H9 (cell line): ENCODE measurements around the gene DCC. TPM values are rescaled to one million over a fixed set of nuclear protein-coding genes. Genes with fewer than 3 reads are reported as not detected.

Experiments
- DNase-seq: peaks from one replicate; pipeline ENCODE4 v3.0.0-alpha.2; 2017
- H2AFZ ChIP-seq: one replicate; pipeline ENCODE4 v1.6.1; 2013; ENCODE audit warnings: mild to moderate bottlenecking, low read length, control low read depth, moderate library complexity
- H2AK5ac ChIP-seq: 2 replicates; pipeline ENCODE4 v1.6.1; 2013; ENCODE audit warnings: low read length, control low read depth, mixed read lengths; ENCODE audit not compliant: insufficient read length
- H2BK120ac ChIP-seq: one replicate; pipeline ENCODE4 v1.6.1; 2013; ENCODE audit warnings: low read depth, mild to moderate bottlenecking, low read length, control low read depth, inconsistent platforms; ENCODE audit not compliant: poor library complexity, severe bottlenecking
- H2BK12ac ChIP-seq: 2 replicates; pipeline ENCODE4 v1.6.1; 2013; ENCODE audit warnings: low read length, control low read depth, mixed read lengths, low read depth; ENCODE audit not compliant: insufficient read length
- H2BK15ac ChIP-seq: 2 replicates; pipeline ENCODE4 v1.6.1; 2013; ENCODE audit warnings: low read depth, low read length, control low read depth
- H2BK20ac ChIP-seq: one replicate; pipeline ENCODE4 v1.6.1; 2013; ENCODE audit warnings: low read depth, mild to moderate bottlenecking, low read length, control low read depth, inconsistent platforms; ENCODE audit not compliant: poor library complexity, severe bottlenecking
- H2BK5ac ChIP-seq: 2 replicates; pipeline ENCODE4 v1.6.1; 2013; ENCODE audit warnings: low read length, control low read depth, mixed read lengths; ENCODE audit not compliant: insufficient read length
- H3K14ac ChIP-seq: 2 replicates; pipeline ENCODE4 v1.6.1; 2013; ENCODE audit warnings: low read length, control low read depth; ENCODE audit not compliant: insufficient read depth
- H3K18ac ChIP-seq: 2 replicates; pipeline ENCODE4 v1.6.1; 2013; ENCODE audit warnings: low read depth, mild to moderate bottlenecking, mixed read lengths, low read length, control low read depth; ENCODE audit not compliant: insufficient read length
- H3K23ac ChIP-seq: 2 replicates; pipeline ENCODE4 v1.6.1; 2013; ENCODE audit warnings: low read length, control low read depth, mixed read lengths, low read depth; ENCODE audit not compliant: insufficient read length
- H3K23me2 ChIP-seq: 2 replicates; pipeline ENCODE4 v1.6.1; 2013; ENCODE audit warnings: low read depth, mild to moderate bottlenecking, mixed read lengths, low read length, control low read depth; ENCODE audit not compliant: insufficient read length, poor library complexity, severe bottlenecking
- H3K27ac ChIP-seq: 2 replicates; pipeline ENCODE4 v1.5.1; 2013; ENCODE audit warnings: low read length, control low read depth, mixed read lengths, low read depth; ENCODE audit not compliant: insufficient read length
- H3K27me3 ChIP-seq: 2 replicates; pipeline ENCODE4 v1.6.1; 2013; ENCODE audit warnings: low read length, control low read depth, inconsistent platforms; ENCODE audit not compliant: insufficient read depth
- H3K4ac ChIP-seq: 2 replicates; pipeline ENCODE4 v1.6.1; 2013; ENCODE audit warnings: low read depth, mild to moderate bottlenecking, control low read depth, inconsistent platforms, low read length, moderate library complexity
- H3K4me1 ChIP-seq: 2 replicates; pipeline ENCODE4 v1.6.1; 2013; ENCODE audit warnings: low read length, control low read depth, inconsistent platforms; ENCODE audit not compliant: insufficient read depth
- H3K4me2 ChIP-seq: 2 replicates; pipeline ENCODE4 v1.6.1; 2013; ENCODE audit warnings: low read length, control low read depth, mixed read lengths; ENCODE audit not compliant: insufficient read length, insufficient read depth
- H3K56ac ChIP-seq: 2 replicates; pipeline ENCODE4 v1.6.1; 2013; ENCODE audit warnings: low read depth, mild to moderate bottlenecking, mixed read lengths, low read length, control low read depth; ENCODE audit not compliant: insufficient read length
- H3K79me1 ChIP-seq: 2 replicates; pipeline ENCODE4 v1.6.1; 2013; ENCODE audit warnings: low read depth, mild to moderate bottlenecking, moderate library complexity, low read length, control low read depth, inconsistent platforms; ENCODE audit not compliant: insufficient read depth, poor library complexity, severe bottlenecking
- H3K79me2 ChIP-seq: 2 replicates; pipeline ENCODE4 v1.6.1; 2013; ENCODE audit warnings: low read length, control low read depth, inconsistent platforms; ENCODE audit not compliant: insufficient read depth
- H3K9ac ChIP-seq: 2 replicates; pipeline ENCODE4 v1.6.1; 2013; ENCODE audit warnings: low read length, control low read depth, mixed read lengths; ENCODE audit not compliant: insufficient read length; ENCODE audit errors: extremely low read depth
- H3K9me3 ChIP-seq: one replicate; pipeline ENCODE4 v1.6.1; 2013; ENCODE audit warnings: low read depth, low read length, inconsistent platforms; ENCODE audit not compliant: control insufficient read depth
- H3T11ph ChIP-seq: one replicate; pipeline ENCODE4 v1.6.1; 2013; ENCODE audit warnings: mild to moderate bottlenecking, low read length, control low read depth, inconsistent platforms
- H4K20me1 ChIP-seq: one replicate; pipeline ENCODE4 v1.6.1; 2013; ENCODE audit not compliant: control insufficient read depth, insufficient read length, insufficient read depth
- H4K5ac ChIP-seq: 2 replicates; pipeline ENCODE4 v1.6.1; 2013; ENCODE audit warnings: low read depth, mild to moderate bottlenecking, mixed read lengths, low read length, control low read depth; ENCODE audit not compliant: insufficient read length
- H4K8ac ChIP-seq: replicated peaks from 2 replicates; pipeline ENCODE4 v1.6.1; 2013; ENCODE audit warnings: low read length, control low read depth, mixed read lengths, low read depth; ENCODE audit not compliant: insufficient read length
- H4K91ac ChIP-seq: 2 replicates; pipeline ENCODE4 v1.6.1; 2013; ENCODE audit warnings: low read depth, mild to moderate bottlenecking, moderate library complexity, mixed read lengths, low read length, control low read depth; ENCODE audit not compliant: insufficient read length
- H3K27ac Mint-ChIP-seq, 3 experiments: 2 replicates in 2 of 3; 3 replicates in 1 of 3; pipeline ENCODE4 v1.8.0; 2020 to 2021; ENCODE audit warnings: mixed read lengths in 3 of 3, mild to moderate bottlenecking in 1 of 3, moderate library complexity in 1 of 3
- H3K27me3 Mint-ChIP-seq: 2 replicates; pipeline ENCODE4 v1.8.0; 2021; ENCODE audit warnings: low read depth, mild to moderate bottlenecking, moderate library complexity, mixed read lengths
- H3K36me3 Mint-ChIP-seq, 3 experiments: 2 replicates in 2 of 3; 3 replicates in 1 of 3; pipeline ENCODE4 v1.8.0; 2020 to 2021; ENCODE audit warnings: low read depth in 3 of 3, mixed read lengths in 3 of 3; ENCODE audit not compliant: insufficient read depth in 1 of 3
- H3K4me1 Mint-ChIP-seq, 2 experiments: 2 replicates each; pipeline ENCODE4 v1.8.0; 2020; ENCODE audit warnings: mixed read lengths in 2 of 2
- H3K4me3 Mint-ChIP-seq, 2 experiments: 2 replicates in 1 of 2; 3 replicates in 1 of 2; pipeline ENCODE4 v1.8.0; 2020 to 2021; ENCODE audit warnings: mild to moderate bottlenecking in 2 of 2, mixed read lengths in 2 of 2, moderate library complexity in 1 of 2
- H3K9me3 Mint-ChIP-seq, 2 experiments: 2 replicates in 1 of 2; 3 replicates in 1 of 2; pipeline ENCODE4 v1.8.0; 2020; ENCODE audit warnings: mild to moderate bottlenecking in 2 of 2, mixed read lengths in 2 of 2, moderate library complexity in 1 of 2
- CTCF ChIP-seq: fragments of 200-600 bp; sonication (generic); conservative IDR thresholded peaks from 3 replicates; pipeline ENCODE4 v1.8.0; 2021; ENCODE audit warnings: antibody characterized with exemption, mild to moderate bottlenecking
- WGBS: extraction: QIAGEN DNeasy Blood & Tissue Kit; methylation state at CpG from one replicate; pipeline ENCODE4 v1.1.7; 2013; ENCODE audit warnings: missing lambda C conversion rate, low lambda C conversion rate, mixed read lengths; ENCODE audit not compliant: insufficient read length; ENCODE audit errors: extremely low coverage; 5-methylcytosine and 5-hydroxymethylcytosine counted together
- total RNA-seq: library from RNA; stranded (reverse); gene quantifications from 2 replicates; pipeline ENCODE4 v1.2.1, GENCODE V29; 2021

Gene DCC
- total RNA-seq, 1 experiment from 2014 or later, result 0.35 TPM

DNA sequence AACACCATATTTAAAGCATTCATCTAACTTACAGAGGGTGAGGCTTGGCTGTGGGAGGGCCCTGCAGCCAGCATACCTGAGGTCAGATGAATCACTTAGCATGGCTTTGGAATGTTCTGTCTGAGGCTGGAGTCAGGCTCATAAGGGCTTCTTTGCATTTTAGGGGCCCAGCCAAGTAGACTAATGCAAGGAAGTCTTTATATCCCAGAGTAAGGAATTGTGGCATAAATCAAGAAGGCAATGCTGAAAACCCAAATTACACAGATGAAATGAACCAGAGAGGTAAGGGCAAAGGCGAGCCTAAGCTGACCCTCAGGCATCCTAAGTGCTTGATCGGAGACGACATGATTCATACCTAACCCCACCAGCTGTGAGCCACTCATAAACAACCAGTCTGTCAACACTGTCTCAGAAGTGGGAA, 383.6 kb downstream of the DCC start:
- H3K9me3 ChIP-seq, result no peaks in the 10 kb centered on the region
- no peak for TF ChIP-seq CTCF
- no peak overlapping the region for H2BK5ac ChIP-seq
- H3T11ph ChIP-seq, result no peak overlapping the region
- no peaks in the 10 kb centered on the region for H3K27me3 ChIP-seq
- no peak overlapping the region for H3K56ac ChIP-seq
- no CpG with 5 or more reads among the region's 3 CpGs for WGBS
- H2AFZ ChIP-seq, result no peak overlapping the region
- no peaks in the 10 kb centered on the region for H3K79me2 ChIP-seq
- no peak overlapping the region for H2BK20ac ChIP-seq
- H3K14ac ChIP-seq, result 0 out of 2 replicates have a peak overlapping the region, but pooled peaks have one; percentile 40
- H2BK15ac ChIP-seq, result no peak overlapping the region
- H4K91ac ChIP-seq, result no peak overlapping the region
- H4K5ac ChIP-seq, result no peak overlapping the region
- H3K27ac ChIP-seq, result no peak overlapping the region
- no peak overlapping the region for H2BK12ac ChIP-seq
- no peaks in the 10 kb centered on the region for H3K79me1 ChIP-seq
- no peak overlapping the region for H2AK5ac ChIP-seq
- no peak overlapping the region for H3K4me3 Mint-ChIP-seq
- H3K36me3 Mint-ChIP-seq, result no peaks in the 10 kb centered on the region
- H3K23ac ChIP-seq, result no peak overlapping the region
- no peak overlapping the region; a peak in 1 of 7 replicates for H3K27ac Mint-ChIP-seq
- no peak for DNase-seq
- peaks cover 8 to 10% of the 10 kb centered on the region in 2 experiments for H3K4me1 Mint-ChIP-seq
- H3K18ac ChIP-seq, result no peak overlapping the region
- no peak overlapping the region for H3K4me2 ChIP-seq
- H4K8ac ChIP-seq, result no peak overlapping the region
- H3K23me2 ChIP-seq, result no peaks in the 10 kb centered on the region
- H3K9ac ChIP-seq, result no peak overlapping the region
- no peaks in the 10 kb centered on the region for H3K9me3 Mint-ChIP-seq
- peaks cover 4% of the 10 kb centered on the region; the same call in 1 of the 2 replicates for H3K4me1 ChIP-seq
- no peaks in the 10 kb centered on the region for H4K20me1 ChIP-seq
- H3K4ac ChIP-seq, result no peak overlapping the region
- H3K27me3 Mint-ChIP-seq, result no peaks in the 10 kb centered on the region
- no peak overlapping the region for H2BK120ac ChIP-seq
